ENCODE results near the gene FITM2. TPM values are rescaled to one million over a fixed set of nuclear protein-coding genes. Genes with fewer than 3 reads are reported as not detected.
A peak's percentile ranks its signal among the peaks of the same experiment; 100 is the strongest.

FITM2 gene
- polyA plus RNA-seq, 2 of the 4 experiments (the other 2 are of a cell fraction) = 13.1 to 15.4 TPM

- TF ChIP-seq ZC3H11A (IDR thresholded peaks at IDR 0.05) (no peak), BCL3 (IDR thresholded peaks at IDR 0.05) (no peak), EHMT2 (IDR thresholded peaks at IDR 0.05; ENCODE audit: low read depth) (no peak), RARB (CRISPR knock-in tag; IDR thresholded peaks at IDR 0.05) (no peak)
- TF ChIP-seq, protein P1, sequence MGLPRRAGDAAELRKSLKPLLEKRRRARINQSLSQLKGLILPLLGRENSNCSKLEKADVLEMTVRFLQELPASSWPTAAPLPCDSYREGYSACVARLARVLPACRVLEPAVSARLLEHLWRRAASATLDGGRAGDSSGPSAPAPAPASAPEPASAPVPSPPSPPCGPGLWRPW (IDR thresholded peaks at IDR 0.05) = no peak
- TF ChIP-seq, protein P2, sequence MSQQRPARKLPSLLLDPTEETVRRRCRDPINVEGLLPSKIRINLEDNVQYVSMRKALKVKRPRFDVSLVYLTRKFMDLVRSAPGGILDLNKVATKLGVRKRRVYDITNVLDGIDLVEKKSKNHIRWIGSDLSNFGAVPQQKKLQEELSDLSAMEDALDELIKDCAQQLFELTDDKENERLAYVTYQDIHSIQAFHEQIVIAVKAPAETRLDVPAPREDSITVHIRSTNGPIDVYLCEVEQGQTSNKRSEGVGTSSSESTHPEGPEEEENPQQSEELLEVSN (IDR thresholded peaks at IDR 0.05; ENCODE audit: borderline replicate concordance, low read depth) = no peak
Measured at GRCh38 chr20:44357020-44357419, 46.0 kb upstream of the FITM2 start (continued).

DNA sequence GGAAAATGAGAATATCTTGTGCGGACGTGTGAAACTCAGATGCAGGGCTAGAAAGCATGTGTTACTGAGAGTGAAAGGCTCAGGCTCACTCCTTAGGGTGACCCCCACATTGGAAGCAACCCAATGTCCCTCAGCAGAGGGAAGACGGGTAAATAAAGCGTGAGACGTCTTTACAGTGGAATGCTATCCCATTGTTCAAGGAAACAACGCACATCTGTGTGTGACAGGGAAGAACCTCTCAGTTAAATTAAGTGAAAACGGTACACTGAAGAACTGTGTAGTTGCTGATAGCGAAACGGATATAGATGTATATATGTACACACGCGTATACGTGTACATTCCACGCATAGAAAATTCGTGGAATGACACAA is 45.3 kb upstream of the FITM2 start:
- DNase-seq (ENCODE audit: low read depth in 1 of 2, low spot score in 1 of 2) (no peak), FAIRE-seq (no peak), ATAC-seq (no peak)
- TF ChIP-seq ZSCAN20 (CRISPR knock-in tag; IDR thresholded peaks at IDR 0.05) = no peak
- no peak for TF ChIP-seq HMGXB4 (CRISPR knock-in tag; IDR thresholded peaks at IDR 0.05; ENCODE audit: borderline replicate concordance)
- TF ChIP-seq, protein P3, sequence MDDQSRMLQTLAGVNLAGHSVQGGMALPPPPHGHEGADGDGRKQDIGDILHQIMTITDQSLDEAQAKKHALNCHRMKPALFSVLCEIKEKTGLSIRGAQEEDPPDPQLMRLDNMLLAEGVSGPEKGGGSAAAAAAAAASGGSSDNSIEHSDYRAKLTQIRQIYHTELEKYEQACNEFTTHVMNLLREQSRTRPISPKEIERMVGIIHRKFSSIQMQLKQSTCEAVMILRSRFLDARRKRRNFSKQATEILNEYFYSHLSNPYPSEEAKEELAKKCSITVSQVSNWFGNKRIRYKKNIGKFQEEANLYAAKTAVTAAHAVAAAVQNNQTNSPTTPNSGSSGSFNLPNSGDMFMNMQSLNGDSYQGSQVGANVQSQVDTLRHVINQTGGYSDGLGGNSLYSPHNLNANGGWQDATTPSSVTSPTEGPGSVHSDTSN (IDR thresholded peaks at IDR 0.05) = no peak
- TF ChIP-seq SREBF2 (IDR thresholded peaks at IDR 0.05) = no peak
- no peak for TF ChIP-seq POLR2AphosphoS2 (conservative IDR thresholded peaks at IDR 0.05; ENCODE audit: low read length)
- TF ChIP-seq, protein P2 (IDR thresholded peaks at IDR 0.05; ENCODE audit: borderline replicate concordance, low read depth) = no peak
- no peak for TF ChIP-seq ATOH8 (CRISPR knock-in tag; IDR thresholded peaks at IDR 0.05; ENCODE audit: low read depth)
- no peak for TF ChIP-seq HOXB13 (CRISPR knock-in tag; IDR thresholded peaks at IDR 0.05; ENCODE audit: low read depth)
- no peak for TF ChIP-seq ZC3H11A (IDR thresholded peaks at IDR 0.05)
- TF ChIP-seq GATA3 (IDR thresholded peaks at IDR 0.05; ENCODE audit: borderline replicate concordance) = no peak
- no peak for TF ChIP-seq JUN (IDR thresholded peaks at IDR 0.05)
- POLR2A ChIA-PET = interaction anchor here (0.9 kb wide), 1 partner anchor 45 kb away, joined by 4 read pairs; the partner anchor contains the start of gene FITM2
- H3K27ac ChIP-seq = peak overlapping the region; percentile 83 to 89
- no peaks in the 10 kb centered on the region for H3K9me3 ChIP-seq
- peak overlapping the region; percentile 92 for H3K4me2 ChIP-seq
- CTCF ChIA-PET = interaction anchor here (0.9 to 1.5 kb wide), 6 partner anchors 11 to 139 kb away, joined by 3 to 6 read pairs (median 5); partner anchors contain the start of gene FITM2
- peaks cover 28% of the 10 kb centered on the region for H3K4me1 ChIP-seq
- H3K4me3 ChIP-seq = peak overlapping the region; percentile 65
- 56% methylated on average over 14 of the region's 14 CpGs for WGBS (ENCODE audit: missing lambda C conversion rate)

Measured in A549 (cell line).